NCI-H2107 treated with DMSO at 0.1 percent for 48 hours (cell line): ENCODE data around the gene UBE2O.
"Not testable (repeated sequence)": the region's sequence is repeated elsewhere in the genome, so short reads cannot be mapped to it uniquely, and the experiment has no call there.

Experiments used
- DNase-seq: peaks from one replicate; lab custom pipeline; 2025; ENCODE audit not compliant: unreplicated experiment; lab: John Stamatoyannopoulos, UW

Gene UBE2O

DNA sequence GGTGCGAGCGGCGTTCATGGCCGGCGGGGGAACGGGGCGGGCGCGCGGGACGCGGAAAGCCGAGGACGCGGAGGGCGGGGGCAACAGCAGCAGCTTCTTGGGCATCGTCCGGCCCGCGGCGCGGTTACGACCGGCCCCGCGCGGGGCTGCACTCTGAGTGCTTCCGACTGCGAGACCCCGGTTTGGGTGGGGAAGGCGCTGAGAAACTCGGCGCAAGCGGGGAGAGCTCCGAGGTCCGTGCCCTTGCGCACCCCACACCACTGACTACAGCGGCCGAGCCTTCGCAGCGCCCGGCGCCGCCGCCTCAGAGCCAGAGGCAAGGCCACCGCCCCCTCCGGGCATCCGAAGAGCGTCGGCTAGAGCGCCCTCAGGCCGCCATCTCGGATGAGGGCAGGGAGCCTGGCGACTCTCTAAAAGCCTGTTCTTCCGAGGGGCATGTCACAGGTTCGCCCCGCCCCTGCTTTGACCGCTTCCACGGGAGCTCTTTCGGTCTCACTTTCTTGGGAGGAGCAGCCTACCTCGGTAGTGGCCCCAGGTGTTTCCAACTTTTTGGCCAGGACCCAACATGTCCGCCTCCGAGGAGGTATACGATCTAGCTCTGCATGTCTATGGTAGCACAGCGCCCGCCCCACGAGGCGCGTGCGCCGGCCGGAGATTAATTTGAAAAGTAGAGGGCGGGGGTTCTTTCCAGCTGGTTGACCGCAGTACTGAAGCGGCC lies 99.2 kb downstream of the UBE2O start, which contains the start of gene PRPSAP1:
PRPSAP1 (minus strand) TSS at position 318 of the 718 bp plus-strand sequence; CDS start at position 105, 213 bp downstream.
- DNase-seq, result peak; percentile 85

DNA sequence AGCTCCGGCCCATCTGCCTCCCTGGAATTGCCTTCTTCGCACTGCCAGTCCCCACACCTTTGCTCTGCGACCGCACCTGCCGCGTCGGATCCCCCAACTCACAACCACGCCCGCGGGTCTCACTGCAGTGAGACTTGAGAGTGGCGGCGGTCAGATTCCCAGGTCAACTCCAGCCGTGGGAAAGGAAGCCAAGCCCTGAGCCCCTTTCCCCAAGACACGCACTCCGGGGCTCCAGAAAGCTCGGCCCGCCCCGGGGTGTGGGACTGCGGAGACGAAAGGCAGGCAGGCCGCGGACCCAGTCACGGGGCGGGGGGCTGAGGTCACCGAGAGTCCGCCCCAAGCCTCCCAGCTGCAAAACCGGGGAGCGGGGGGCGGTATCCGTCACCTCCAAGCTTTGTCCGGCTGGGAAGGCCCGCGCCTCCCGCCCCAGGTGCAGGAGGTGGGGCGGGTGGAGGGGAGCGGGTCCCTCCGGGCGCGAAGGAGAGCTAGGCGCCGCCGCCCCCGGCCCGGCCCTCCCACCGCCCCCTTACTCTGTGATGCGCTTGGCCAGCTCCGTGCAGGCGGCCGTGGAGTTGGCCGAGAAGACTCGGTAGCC lies 99.9 kb downstream of the UBE2O start:
- DNase-seq, result no peak

DNA sequence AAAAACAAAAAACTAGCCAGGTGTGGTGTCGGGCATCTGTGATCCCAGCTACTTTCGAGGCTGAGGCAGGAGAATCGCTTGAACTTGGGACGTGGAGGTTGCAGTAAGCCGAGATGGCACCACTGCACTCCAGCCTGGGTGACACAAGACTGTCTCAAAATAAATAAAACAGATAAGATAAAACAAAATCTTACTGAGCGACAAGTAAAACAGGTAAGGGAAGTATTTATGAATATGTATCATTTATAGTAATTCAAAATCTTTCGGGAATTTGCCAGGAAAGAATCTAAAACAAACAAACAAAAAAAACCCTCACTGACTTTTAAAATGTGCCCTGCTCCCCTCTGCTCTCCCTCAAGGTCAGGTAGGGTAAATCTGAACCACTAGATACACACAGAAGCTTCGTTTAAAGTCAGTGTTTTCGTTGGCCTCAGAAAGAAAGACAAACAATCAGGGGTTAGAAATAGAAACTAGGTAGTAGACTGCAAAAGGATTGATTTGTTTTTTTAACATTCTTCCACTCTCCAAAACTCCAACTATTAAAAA lies 101.4 kb downstream of the UBE2O start:
- DNase-seq, result no peak

DNA sequence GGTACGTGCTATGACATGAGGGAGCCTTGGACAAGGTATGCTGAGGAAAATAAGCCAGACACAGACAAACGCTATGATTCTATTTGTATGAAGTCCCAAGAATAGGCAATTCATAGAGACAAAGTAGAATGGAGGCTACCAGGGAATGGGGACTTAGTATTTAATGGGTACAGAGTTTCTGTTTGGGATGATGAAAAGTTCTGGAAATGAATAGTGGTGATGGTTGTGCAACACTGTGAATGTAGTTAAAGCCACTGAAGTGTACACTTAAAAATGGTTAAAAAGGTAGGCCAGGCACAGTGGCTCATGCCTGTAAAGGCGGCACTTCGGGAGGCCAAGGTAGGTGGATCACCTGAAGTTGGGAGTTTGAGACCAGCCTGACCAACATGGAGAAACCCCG lies 102.5 kb downstream of the UBE2O start:
- no peak for DNase-seq

DNA sequence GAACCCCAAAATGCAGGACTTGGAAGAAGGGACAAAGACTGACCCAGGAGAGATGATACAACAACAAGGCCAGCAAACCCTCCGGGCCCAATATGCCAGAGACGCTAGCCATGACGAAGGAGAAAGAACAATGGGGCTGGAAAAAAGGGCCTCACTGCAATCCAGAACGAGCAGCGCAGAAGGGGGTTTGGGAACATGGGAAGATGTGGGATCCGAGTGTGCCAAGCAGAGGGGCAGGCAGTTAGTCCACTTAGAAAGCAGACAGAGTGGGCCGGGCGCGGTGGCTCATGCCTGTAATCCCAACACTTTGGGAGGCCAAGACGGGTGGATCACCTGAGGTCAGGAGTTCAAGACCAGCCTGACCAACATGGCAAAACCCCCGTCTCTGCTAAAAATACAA lies 106.0 kb downstream of the UBE2O start:
- not testable (repeated sequence) for DNase-seq

DNA sequence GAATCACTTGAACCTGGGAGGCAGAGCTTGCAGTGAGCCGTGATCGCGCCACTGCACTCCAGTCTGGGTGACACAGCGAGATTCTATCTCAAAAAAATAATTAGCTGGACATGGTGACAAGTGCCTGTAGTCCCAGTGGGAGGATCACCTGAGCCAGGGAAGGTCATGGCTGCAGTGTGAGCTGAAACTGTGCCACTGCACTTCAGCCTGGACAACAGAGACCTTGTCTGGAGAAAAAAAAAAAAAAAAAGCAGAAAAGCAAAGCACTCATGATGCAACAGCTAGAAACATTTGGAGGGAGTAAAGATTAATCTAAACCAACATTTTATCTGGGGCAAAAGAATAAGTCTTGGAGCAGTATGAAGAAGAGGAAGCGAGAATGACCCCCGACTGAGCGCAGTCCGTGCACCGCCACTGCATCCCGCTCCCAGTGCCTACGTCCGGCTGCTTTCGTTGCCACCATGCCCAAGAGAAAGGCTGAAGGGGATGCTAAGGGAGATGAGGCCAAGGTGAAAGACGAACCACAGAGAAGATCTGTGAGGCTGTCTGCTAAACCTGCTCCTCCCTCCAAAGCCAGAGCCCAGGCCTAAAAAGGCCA lies 107.5 kb downstream of the UBE2O start:
- DNase-seq, result no peak

DNA sequence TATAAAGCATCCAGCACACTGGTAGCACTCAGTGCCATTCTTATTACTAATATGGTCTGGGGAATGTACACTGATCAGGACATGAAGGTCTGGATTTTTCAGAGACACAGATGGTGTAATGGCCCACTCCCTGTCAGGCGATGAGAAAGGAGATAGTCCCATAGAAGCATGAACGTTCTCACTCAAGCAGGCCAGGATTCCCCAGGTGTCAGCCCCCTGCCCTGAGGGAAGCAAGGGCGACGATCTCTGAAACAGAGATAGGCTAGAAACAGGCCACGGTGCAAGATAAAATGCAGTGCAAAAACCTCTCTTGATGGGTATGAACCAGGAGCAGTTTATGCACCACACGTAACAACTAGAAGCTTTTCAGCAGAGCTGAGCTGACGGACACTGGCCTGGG lies 109.8 kb downstream of the UBE2O start:
- DNase-seq, result no peak

DNA sequence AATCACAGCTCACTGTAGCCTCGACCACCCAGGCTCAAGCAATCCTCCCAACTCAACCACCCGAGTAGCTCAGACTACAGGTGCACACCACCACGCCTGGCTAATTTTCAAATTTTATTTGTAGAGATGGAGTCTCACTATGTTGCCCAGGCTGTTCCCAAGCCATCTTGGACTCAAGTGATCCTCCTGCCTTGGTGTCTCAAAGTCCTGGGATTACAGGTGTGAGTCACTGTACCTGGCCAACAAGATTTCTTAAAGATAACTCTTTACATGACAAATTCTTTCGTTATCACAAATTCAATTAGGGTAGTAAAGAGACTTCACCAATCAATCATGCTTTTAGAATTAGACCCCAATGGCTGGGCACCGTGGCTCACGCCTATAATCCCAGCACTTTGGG lies 111.7 kb downstream of the UBE2O start:
- no peak for DNase-seq
